ENCODE data around the gene DAB2IP. TPM values are rescaled to one million over a fixed set of nuclear protein-coding genes. Genes with fewer than 3 reads are reported as not detected.

The DAB2IP gene
- total RNA-seq, 1 donor from 2014 or later, result 71.6 TPM

GRCh38 chr9:121811140-121811539, 159.7 kb downstream of the DAB2IP start:
- intact Hi-C loops (cut with DNase I), result no loop called here
- Histone ChIP-seq H3K4me3 (no peak overlapping the region), H3K9me3 (no peaks in the 10 kb centered on the region), H3K36me3 (no peaks in the 10 kb centered on the region), H3K27me3 (no peaks in the 10 kb centered on the region), H3K4me1 (no peaks in the 10 kb centered on the region), H3K27ac (no peak overlapping the region)
- TF ChIP-seq, protein P1, sequence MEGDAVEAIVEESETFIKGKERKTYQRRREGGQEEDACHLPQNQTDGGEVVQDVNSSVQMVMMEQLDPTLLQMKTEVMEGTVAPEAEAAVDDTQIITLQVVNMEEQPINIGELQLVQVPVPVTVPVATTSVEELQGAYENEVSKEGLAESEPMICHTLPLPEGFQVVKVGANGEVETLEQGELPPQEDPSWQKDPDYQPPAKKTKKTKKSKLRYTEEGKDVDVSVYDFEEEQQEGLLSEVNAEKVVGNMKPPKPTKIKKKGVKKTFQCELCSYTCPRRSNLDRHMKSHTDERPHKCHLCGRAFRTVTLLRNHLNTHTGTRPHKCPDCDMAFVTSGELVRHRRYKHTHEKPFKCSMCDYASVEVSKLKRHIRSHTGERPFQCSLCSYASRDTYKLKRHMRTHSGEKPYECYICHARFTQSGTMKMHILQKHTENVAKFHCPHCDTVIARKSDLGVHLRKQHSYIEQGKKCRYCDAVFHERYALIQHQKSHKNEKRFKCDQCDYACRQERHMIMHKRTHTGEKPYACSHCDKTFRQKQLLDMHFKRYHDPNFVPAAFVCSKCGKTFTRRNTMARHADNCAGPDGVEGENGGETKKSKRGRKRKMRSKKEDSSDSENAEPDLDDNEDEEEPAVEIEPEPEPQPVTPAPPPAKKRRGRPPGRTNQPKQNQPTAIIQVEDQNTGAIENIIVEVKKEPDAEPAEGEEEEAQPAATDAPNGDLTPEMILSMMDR (IDR thresholded peaks at IDR 0.05), result no peak
- no peak for DNase-seq (ENCODE audit: low spot score in 2 of 2)

GRCh38 chr9:121811751-121812150, 160.3 kb downstream of the DAB2IP start:
- Histone ChIP-seq H3K27ac (no peak overlapping the region), H3K4me3 (no peak overlapping the region), H3K4me1 (no peaks in the 10 kb centered on the region), H3K36me3 (no peaks in the 10 kb centered on the region), H3K9me3 (no peaks in the 10 kb centered on the region), H3K27me3 (no peaks in the 10 kb centered on the region)
- TF ChIP-seq, protein P1 (IDR thresholded peaks at IDR 0.05), result no peak
- intact Hi-C loops (cut with DNase I), result no loop called here
- no peak for DNase-seq (ENCODE audit: low spot score in 2 of 2)

DNA sequence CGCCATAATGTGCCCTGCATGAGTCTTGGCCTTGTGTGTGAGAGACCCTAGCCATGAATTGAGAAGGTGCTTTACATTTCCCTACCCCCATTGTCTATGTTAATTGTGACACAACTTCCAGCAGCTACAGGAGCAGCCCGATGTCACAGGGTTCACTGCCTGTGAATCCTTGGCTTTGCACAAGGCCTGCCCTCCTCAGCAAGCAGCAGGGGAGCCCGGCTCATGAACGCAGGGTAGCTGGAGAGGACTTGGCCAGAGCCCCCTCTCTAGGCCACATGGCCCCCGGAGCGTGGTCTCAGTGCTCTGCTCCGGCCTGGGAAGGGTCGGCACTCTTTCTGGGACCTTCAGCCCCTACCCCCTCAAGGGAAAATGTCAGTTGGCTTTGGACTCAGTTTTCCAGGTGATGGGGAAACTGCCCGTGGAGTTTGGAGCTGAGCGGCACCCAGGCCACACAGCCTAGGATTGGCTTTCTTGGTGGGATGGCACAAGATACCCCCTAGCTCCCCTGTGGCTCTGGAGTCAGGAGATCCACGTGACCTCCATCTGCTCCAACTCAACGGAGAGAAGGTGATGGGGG, 160.8 kb downstream of the DAB2IP start:
- Histone ChIP-seq H3K27ac (no peak overlapping the region), H3K27me3 (no peaks in the 10 kb centered on the region), H3K4me1 (no peaks in the 10 kb centered on the region), H3K36me3 (no peaks in the 10 kb centered on the region), H3K4me3 (no peak overlapping the region), H3K9me3 (no peaks in the 10 kb centered on the region)
- intact Hi-C loops (cut with DNase I), result no loop called here
- no peak for DNase-seq (ENCODE audit: low spot score in 2 of 2)
- TF ChIP-seq, protein P1 (IDR thresholded peaks at IDR 0.05), result no peak

- Histone ChIP-seq H3K4me3 (no peak overlapping the region), H3K27me3 (no peaks in the 10 kb centered on the region), H3K4me1 (no peaks in the 10 kb centered on the region), H3K36me3 (peaks cover 0 to 2% of the 10 kb centered on the region in 2 donors), H3K9me3 (no peaks in the 10 kb centered on the region), H3K27ac (no peak overlapping the region)
- intact Hi-C loops (cut with DNase I), result no loop called here
- TF ChIP-seq, protein P1 (IDR thresholded peaks at IDR 0.05), result no peak
- DNase-seq (ENCODE audit: low spot score in 2 of 2), result no peak
Measured at GRCh38 chr9:121813519-121814210, 162.2 kb downstream of the DAB2IP start.

- Histone ChIP-seq H3K36me3 (peaks cover 0 to 2% of the 10 kb centered on the region in 2 donors), H3K27me3 (no peaks in the 10 kb centered on the region), H3K4me1 (no peaks in the 10 kb centered on the region), H3K27ac (no peak overlapping the region), H3K9me3 (no peaks in the 10 kb centered on the region), H3K4me3 (no peak overlapping the region)
- intact Hi-C loops (cut with DNase I), result no loop called here
- DNase-seq (ENCODE audit: low spot score in 2 of 2), result no peak
- TF ChIP-seq, protein P1 (IDR thresholded peaks at IDR 0.05), result no peak
Measured at GRCh38 chr9:121814594-121814993, 163.2 kb downstream of the DAB2IP start.
